Melanocyte of skin (primary cell): Measurements from ENCODE around the gene CAPN5. TPM values are rescaled to one million over a fixed set of nuclear protein-coding genes. Genes with fewer than 3 reads are reported as not detected.

Experiments
- total RNA-seq, 2 donors: library from RNA; depleted of rRNA; stranded (reverse); fragments of >200 nt; gene quantifications; 2 replicates each; pipeline ENCODE4 v1.2.3, GENCODE V29; 2012

CAPN5 gene
- 10 to 100 TPM; 17.6 to 19.6 TPM for total RNA-seq

DNA sequence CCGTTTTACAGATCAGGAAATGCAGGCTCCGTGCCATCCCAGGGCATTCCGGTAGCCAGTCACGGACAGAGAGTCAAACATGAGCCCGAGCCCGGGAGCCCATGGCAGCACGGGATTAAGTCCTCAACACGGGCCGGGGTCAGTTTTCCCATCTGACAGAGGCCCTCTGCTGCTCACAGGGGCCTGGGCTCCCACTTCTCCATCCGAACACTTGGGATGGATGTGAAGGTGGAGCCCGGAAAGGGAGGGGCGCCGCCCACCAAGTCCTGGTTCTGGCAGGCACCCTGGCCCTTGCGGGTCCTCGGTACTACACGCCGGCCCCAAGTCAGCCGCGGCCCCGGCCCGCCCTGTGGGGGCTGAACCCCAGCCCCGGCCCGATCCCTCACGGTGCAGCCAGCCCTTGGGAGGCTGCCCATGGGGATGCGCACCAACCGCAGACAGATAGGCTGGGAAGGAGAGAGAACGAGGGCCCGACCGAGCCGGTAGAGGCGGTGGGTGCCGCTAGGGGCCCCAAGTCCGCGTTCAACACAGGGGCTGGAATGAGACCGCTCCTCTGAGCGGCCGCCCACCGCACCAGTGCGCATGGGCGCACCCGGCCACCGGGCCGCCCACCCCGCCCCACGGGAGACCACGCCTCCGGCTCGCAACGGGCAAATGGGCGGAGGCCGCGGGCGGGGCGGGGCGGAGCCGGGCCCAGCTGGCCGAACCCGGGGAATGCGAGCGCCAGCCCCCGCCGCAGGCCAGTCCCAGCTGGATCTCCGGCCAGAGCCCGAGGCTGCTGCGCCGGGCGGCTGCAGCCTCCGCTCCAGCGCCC is at the start of gene CAPN5:
CAPN5 (plus strand) TSS at position 743 of the 814 bp plus-strand sequence. CDS start 17,916 bp downstream, outside the sequence.

DNA sequence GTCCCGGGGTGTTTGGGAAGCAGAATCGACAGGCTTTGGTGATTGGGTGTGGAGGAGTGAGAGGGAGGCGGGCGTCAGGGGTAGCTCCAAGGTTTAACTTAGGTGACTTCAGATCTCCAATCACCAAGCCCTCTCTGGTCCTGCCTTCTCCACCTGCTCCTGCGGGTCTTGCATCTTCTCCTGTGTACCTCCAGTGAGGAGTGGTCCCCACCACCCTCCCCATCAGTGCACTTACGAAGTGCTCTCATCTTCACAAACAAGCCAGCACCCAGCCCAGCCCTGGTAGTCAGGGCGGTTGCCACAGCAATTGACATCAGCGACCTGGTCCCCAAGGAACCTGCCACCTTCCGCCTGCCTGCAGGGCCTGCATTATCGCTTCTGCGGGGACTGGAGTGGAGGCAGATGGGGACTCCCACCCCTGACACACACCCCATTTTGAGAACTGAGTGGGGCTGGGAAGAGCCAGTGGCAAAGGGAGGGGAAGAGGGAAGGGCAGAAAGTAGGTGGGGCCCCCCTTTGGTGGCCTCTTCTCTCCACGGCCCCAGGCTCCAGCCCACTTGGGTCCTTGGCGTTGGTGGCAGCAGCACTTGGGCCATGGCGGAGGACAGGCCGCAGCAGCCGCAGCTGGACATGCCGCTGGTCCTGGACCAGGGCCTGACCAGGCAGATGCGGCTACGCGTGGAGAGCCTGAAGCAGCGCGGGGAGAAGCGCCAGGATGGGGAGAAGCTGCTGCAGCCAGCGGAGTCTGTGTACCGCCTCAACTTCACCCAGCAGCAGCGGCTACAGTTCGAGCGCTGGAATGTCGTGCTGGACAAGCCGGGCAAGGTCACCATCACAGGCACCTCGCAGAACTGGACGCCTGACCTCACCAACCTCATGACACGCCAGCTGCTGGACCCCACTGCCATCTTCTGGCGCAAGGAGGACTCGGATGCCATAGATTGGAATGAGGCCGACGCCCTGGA is 35.8 kb downstream of the CAPN5 start, which contains the start of gene OMP:
OMP (plus strand) TSS at position 595 of the 965 bp plus-strand sequence; CDS start at position 595, 0 bp downstream.

DNA sequence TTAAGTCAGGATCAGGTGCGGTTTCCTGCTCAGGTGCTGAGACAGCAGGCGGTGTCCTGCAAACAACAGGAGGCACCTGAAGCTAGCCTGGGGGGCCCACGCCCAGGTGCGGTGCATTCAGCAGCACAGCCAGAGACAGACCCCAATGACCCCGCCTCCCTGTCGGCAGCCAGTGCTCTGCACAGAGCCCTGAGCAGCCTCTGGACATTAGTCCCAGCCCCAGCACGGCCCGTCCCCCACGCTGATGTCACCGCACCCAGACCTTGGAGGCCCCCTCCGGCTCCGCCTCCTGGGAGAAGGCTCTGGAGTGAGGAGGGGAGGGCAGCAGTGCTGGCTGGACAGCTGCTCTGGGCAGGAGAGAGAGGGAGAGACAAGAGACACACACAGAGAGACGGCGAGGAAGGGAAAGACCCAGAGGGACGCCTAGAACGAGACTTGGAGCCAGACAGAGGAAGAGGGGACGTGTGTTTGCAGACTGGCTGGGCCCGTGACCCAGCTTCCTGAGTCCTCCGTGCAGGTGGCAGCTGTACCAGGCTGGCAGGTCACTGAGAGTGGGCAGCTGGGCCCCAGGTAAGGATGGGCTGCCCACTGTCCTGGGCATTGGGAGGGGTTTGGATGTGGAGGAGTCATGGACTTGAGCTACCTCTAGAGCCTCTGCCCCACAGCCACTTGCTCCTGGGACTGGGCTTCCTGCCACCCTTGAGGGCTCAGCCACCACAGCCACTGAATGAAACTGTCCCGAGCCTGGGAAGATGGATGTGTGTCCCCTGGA is 61.3 kb downstream of the CAPN5 start, which contains the start of gene MYO7A:
MYO7A (plus strand) TSS at position 327 of the 772 bp plus-strand sequence. CDS start 2,389 bp downstream, outside the sequence.

Other genes starting within 250 kb of the CAPN5 start
- 10 to 100 TPM; 10.3 to 15.7 TPM for gene ACER3, start 206.1 kb upstream of the CAPN5 start, total RNA-seq
- gene B3GNT6, start 32.6 kb upstream of the CAPN5 start, total RNA-seq: not detected
- gene OMP, start 35.9 kb downstream of the CAPN5 start, total RNA-seq: under 1 TPM in 1 of 2 donors, not detected in 1; 0.67 TPM
- under 1 TPM in 1 of 2 donors, not detected in 1; under 0.01 TPM for gene MYO7A, start 61.3 kb downstream of the CAPN5 start, total RNA-seq
- gene GDPD4, start 234.7 kb downstream of the CAPN5 start, total RNA-seq: not detected